SK-MEL-5 (cell line): ENCODE measurements around the gene EIF3M. TPM values are rescaled to one million over a fixed set of nuclear protein-coding genes. Genes with fewer than 3 reads are reported as not detected.

Source experiments
- total RNA-seq: library from RNA; depleted of rRNA; stranded (reverse); fragments of >200 nt; shearing (Covaris generic); gene quantifications from 2 replicates; pipeline ENCODE4 v1.2.3, GENCODE V29; 2014; rRNA removed

Gene EIF3M
- total RNA-seq, 1 experiment from 2014 or later = 835 TPM

Other genes starting within 250 kb of the EIF3M start
- gene WT1, start 148.3 kb upstream of the EIF3M start, total RNA-seq = 0.35 and 0.69 TPM in 2 replicates
- gene CCDC73, start 210.8 kb downstream of the EIF3M start, total RNA-seq = not detected in 2 replicates
- gene PRRG4, start 246.1 kb downstream of the EIF3M start, total RNA-seq = 0.18 and 0.29 TPM in 2 replicates